Endothelial cell of umbilical vein (primary cell): ENCODE results near the gene KCNG1.

Source experiments
- EZH2 ChIP-seq: IDR thresholded peaks from 2 replicates; pipeline ENCODE4 v1.6.1; 2012; ENCODE audit warnings: borderline replicate concordance, low read depth, mild to moderate bottlenecking, moderate library complexity, low read length, inconsistent platforms; ENCODE audit not compliant: severe bottlenecking
- GATA2 ChIP-seq: IDR thresholded peaks from 2 replicates; pipeline ENCODE4 v1.7.0; 2011; ENCODE audit warnings: low read depth, mild to moderate bottlenecking, moderate library complexity, mixed read lengths, low read length; ENCODE audit not compliant: insufficient read length, insufficient read depth
- JUN ChIP-seq: IDR thresholded peaks from 2 replicates; pipeline ENCODE4 v1.6.1; 2011; ENCODE audit warnings: borderline replicate concordance, low read depth; ENCODE audit not compliant: insufficient read length, insufficient read depth
- MYC ChIP-seq: IDR thresholded peaks from one replicate; pipeline ENCODE4 v1.6.1; 2011; ENCODE audit warnings: mild to moderate bottlenecking, low read depth, low read length
- POLR2A ChIP-seq: IDR thresholded peaks from 2 replicates; pipeline ENCODE4 v1.6.1; 2012; ENCODE audit warnings: low read depth, mild to moderate bottlenecking, control low read depth, low read length
- POLR2AphosphoS5 ChIP-seq: IDR thresholded peaks from 2 replicates; pipeline ENCODE4 v1.6.1; 2012; ENCODE audit warnings: low read depth, mild to moderate bottlenecking, control low read depth, low read length, moderate library complexity; ENCODE audit not compliant: insufficient read depth
- TF ChIP-seq, protein P1 (sequence below), 2 donors: IDR thresholded peaks; 1 replicate in 1 of 2; 2 replicates in 1 of 2; pipeline ENCODE4 v1.5.1; 2011; ENCODE audit warnings: low read length in 2 of 2, mild to moderate bottlenecking in 2 of 2, moderate library complexity in 2 of 2, control low read depth in 1 of 2, inconsistent platforms in 1 of 2, low read depth in 1 of 2; ENCODE audit not compliant: insufficient read depth in 1 of 2; ENCODE audit errors: extremely low read depth in 1 of 2
- TF ChIP-seq, protein P2 (sequence below): IDR thresholded peaks from 2 replicates; pipeline ENCODE4 v1.6.1; 2011; ENCODE audit not compliant: insufficient read depth, insufficient read length

- no peak for TF ChIP-seq POLR2AphosphoS5
- TF ChIP-seq, protein P1, sequence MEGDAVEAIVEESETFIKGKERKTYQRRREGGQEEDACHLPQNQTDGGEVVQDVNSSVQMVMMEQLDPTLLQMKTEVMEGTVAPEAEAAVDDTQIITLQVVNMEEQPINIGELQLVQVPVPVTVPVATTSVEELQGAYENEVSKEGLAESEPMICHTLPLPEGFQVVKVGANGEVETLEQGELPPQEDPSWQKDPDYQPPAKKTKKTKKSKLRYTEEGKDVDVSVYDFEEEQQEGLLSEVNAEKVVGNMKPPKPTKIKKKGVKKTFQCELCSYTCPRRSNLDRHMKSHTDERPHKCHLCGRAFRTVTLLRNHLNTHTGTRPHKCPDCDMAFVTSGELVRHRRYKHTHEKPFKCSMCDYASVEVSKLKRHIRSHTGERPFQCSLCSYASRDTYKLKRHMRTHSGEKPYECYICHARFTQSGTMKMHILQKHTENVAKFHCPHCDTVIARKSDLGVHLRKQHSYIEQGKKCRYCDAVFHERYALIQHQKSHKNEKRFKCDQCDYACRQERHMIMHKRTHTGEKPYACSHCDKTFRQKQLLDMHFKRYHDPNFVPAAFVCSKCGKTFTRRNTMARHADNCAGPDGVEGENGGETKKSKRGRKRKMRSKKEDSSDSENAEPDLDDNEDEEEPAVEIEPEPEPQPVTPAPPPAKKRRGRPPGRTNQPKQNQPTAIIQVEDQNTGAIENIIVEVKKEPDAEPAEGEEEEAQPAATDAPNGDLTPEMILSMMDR (IDR thresholded peaks at IDR 0.05; ENCODE audit: extremely low read depth in 1 of 2, insufficient read depth in 1 of 2, low read depth in 1 of 2, low read length in 2 of 2): no peak
- no peak for TF ChIP-seq MYC
- TF ChIP-seq, protein P2, sequence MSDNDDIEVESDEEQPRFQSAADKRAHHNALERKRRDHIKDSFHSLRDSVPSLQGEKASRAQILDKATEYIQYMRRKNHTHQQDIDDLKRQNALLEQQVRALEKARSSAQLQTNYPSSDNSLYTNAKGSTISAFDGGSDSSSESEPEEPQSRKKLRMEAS: no peak
- TF ChIP-seq EZH2: no peak
- TF ChIP-seq POLR2A: no peak
- TF ChIP-seq GATA2: no peak
- no peak for TF ChIP-seq JUN
Observed at GRCh38 chr20:51019656-51020592, 3.0 kb downstream of the KCNG1 start.
